Hepatocyte (in vitro differentiated cells): Measurements from ENCODE around the gene SLC13A1. TPM values are rescaled to one million over a fixed set of nuclear protein-coding genes. Genes with fewer than 3 reads are reported as not detected.

Experiments used
- DNase-seq: peaks from one replicate; pipeline ENCODE4 v3.0.0-alpha.2; 2016; ENCODE audit warnings: low spot score
- H2AFZ ChIP-seq: fragments of 200-600 bp; sonication (generic); 2 replicates; pipeline ENCODE4 v1.6.0; 2016; ENCODE audit warnings: antibody characterized with exemption, mild to moderate bottlenecking
- H3K27ac ChIP-seq: fragments of 200-600 bp; sonication (generic); 2 replicates; pipeline ENCODE4 v1.5.1; 2016; ENCODE audit warnings: mild to moderate bottlenecking
- H3K27me3 ChIP-seq: fragments of 200-600 bp; sonication (generic); 2 replicates; pipeline ENCODE4 v1.6.1; 2016
- H3K36me3 ChIP-seq: fragments of 200-600 bp; sonication (generic); replicated peaks from 2 replicates; pipeline ENCODE4 v1.5.1; 2016; ENCODE audit warnings: low read depth; ENCODE audit not compliant: insufficient read depth
- H3K4me1 ChIP-seq: fragments of 200-600 bp; sonication (generic); 2 replicates; pipeline ENCODE4 v1.5.1; 2016; ENCODE audit warnings: mild to moderate bottlenecking, moderate library complexity; ENCODE audit not compliant: insufficient read depth
- H3K4me2 ChIP-seq: fragments of 200-600 bp; sonication (generic); 2 replicates; pipeline ENCODE4 v1.6.0; 2016
- H3K4me3 ChIP-seq: fragments of 200-600 bp; sonication (generic); 2 replicates; pipeline ENCODE4 v1.5.1; 2016; ENCODE audit warnings: mild to moderate bottlenecking
- H3K79me2 ChIP-seq: fragments of 200-600 bp; sonication (generic); 2 replicates; pipeline ENCODE4 v1.6.0; 2017; ENCODE audit warnings: mild to moderate bottlenecking
- H3K9me2 ChIP-seq: fragments of 200-600 bp; sonication (generic); replicated peaks from 2 replicates; pipeline ENCODE4 v1.6.0; 2017; ENCODE audit warnings: mild to moderate bottlenecking; ENCODE audit not compliant: insufficient read depth
- H3K9me3 ChIP-seq: fragments of 200-600 bp; sonication (generic); 2 replicates; pipeline ENCODE4 v1.5.1; 2016; ENCODE audit warnings: low read depth, mild to moderate bottlenecking
- H4K20me1 ChIP-seq: fragments of 200-600 bp; sonication (generic); 2 replicates; pipeline ENCODE4 v1.6.0; 2016; ENCODE audit warnings: mild to moderate bottlenecking; ENCODE audit not compliant: insufficient read depth, poor library complexity, severe bottlenecking
- CTCF ChIP-seq: fragments of 200-600 bp; sonication (generic); IDR thresholded peaks from 2 replicates; pipeline ENCODE4 v1.5.1; 2016; ENCODE audit warnings: antibody characterized with exemption, mild to moderate bottlenecking; ENCODE audit not compliant: poor library complexity
- EZH2 ChIP-seq: fragments of 200-600 bp; sonication (generic); IDR thresholded peaks from 2 replicates; pipeline ENCODE4 v1.6.1; 2016; ENCODE audit warnings: antibody characterized with exemption, mild to moderate bottlenecking, borderline replicate concordance
- EZH2phosphoT487 ChIP-seq: fragments of 200-600 bp; sonication (generic); IDR thresholded peaks from one replicate; pipeline ENCODE4 v1.6.1; 2018; ENCODE audit warnings: antibody characterized with exemption, mild to moderate bottlenecking, low read depth, moderate library complexity; ENCODE audit not compliant: unreplicated experiment, severe bottlenecking
- WGBS: methylation state at CpG from one replicate; pipeline ENCODE4 v1.1.6; 2016; ENCODE audit warnings: low lambda C conversion rate; ENCODE audit errors: missing lambda C conversion rate; 5-methylcytosine and 5-hydroxymethylcytosine counted together
- polyA plus RNA-seq: library from polyadenylated mRNA; unstranded; fragments of >200 nt; fragmentation: Nextera tagmentation; extraction: Ambion mirVana; gene quantifications from 2 replicates; pipeline ENCODE4 v1.2.1, GENCODE V29; 2016
- total RNA-seq: library from RNA; depleted of rRNA; stranded (reverse); fragments of >200 nt; gene quantifications from 2 replicates; pipeline ENCODE4 v1.2.3, GENCODE V29; 2014

SLC13A1 gene
- total and polyA plus RNA-seq, 2 experiments from 2014 or later: 0.07 TPM; not detected in 1

- H4K20me1 ChIP-seq: no peaks in the 10 kb centered on the region
- no peak overlapping the region for H3K27ac ChIP-seq
Observed at GRCh38 chr7:123135960-123136359, 63.8 kb downstream of the SLC13A1 start.

GRCh38 chr7:123133924-123134323, 65.8 kb downstream of the SLC13A1 start:
- H3K9me2 ChIP-seq: no peaks in the 10 kb centered on the region
- no peaks in the 10 kb centered on the region for H3K36me3 ChIP-seq
- H3K4me3 ChIP-seq: no peak overlapping the region
- no peak overlapping the region for H3K4me2 ChIP-seq
- H3K4me1 ChIP-seq: no peaks in the 10 kb centered on the region
- no peaks in the 10 kb centered on the region for H4K20me1 ChIP-seq
- H2AFZ ChIP-seq: no peak overlapping the region
- H3K9me3 ChIP-seq: no peaks in the 10 kb centered on the region
- no peak for TF ChIP-seq EZH2phosphoT487
- no peak for TF ChIP-seq EZH2
- TF ChIP-seq CTCF: no peak
- 92% methylated on average over 5 of the region's 5 CpGs for WGBS
- H3K27me3 ChIP-seq: no peaks in the 10 kb centered on the region
- no peak overlapping the region for H3K27ac ChIP-seq
- no peak for DNase-seq
- H3K79me2 ChIP-seq: no peaks in the 10 kb centered on the region

More at GRCh38 chr7:123135960-123136359, 63.8 kb downstream of the SLC13A1 start:
- no peak overlapping the region for H2AFZ ChIP-seq
- H3K79me2 ChIP-seq: no peaks in the 10 kb centered on the region
- no peaks in the 10 kb centered on the region for H3K9me3 ChIP-seq
- DNase-seq: no peak
- no peak overlapping the region for H3K4me2 ChIP-seq
- H3K4me1 ChIP-seq: no peaks in the 10 kb centered on the region
- no peak overlapping the region for H3K4me3 ChIP-seq
- no peaks in the 10 kb centered on the region for H3K36me3 ChIP-seq
- no peaks in the 10 kb centered on the region for H3K9me2 ChIP-seq
- no peaks in the 10 kb centered on the region for H3K27me3 ChIP-seq
- no peak for TF ChIP-seq CTCF
- 67% methylated on average over 1 of the region's 1 CpG for WGBS

GRCh38 chr7:123131961-123132360, 67.8 kb downstream of the SLC13A1 start:
- H3K9me2 ChIP-seq: no peaks in the 10 kb centered on the region
- no peaks in the 10 kb centered on the region for H3K9me3 ChIP-seq
- no peak overlapping the region for H3K27ac ChIP-seq
- H3K4me3 ChIP-seq: no peak overlapping the region
- H3K27me3 ChIP-seq: no peaks in the 10 kb centered on the region
- 90% methylated on average over 1 of the region's 1 CpG for WGBS
- no peaks in the 10 kb centered on the region for H3K36me3 ChIP-seq
- H3K4me1 ChIP-seq: no peaks in the 10 kb centered on the region
- DNase-seq: no peak
- H2AFZ ChIP-seq: no peak overlapping the region
- no peak overlapping the region for H3K4me2 ChIP-seq
- no peaks in the 10 kb centered on the region for H4K20me1 ChIP-seq
- H3K79me2 ChIP-seq: no peaks in the 10 kb centered on the region
- TF ChIP-seq EZH2 (no peak), EZH2phosphoT487 (no peak), CTCF (no peak)

- DNase-seq: no peak
- Histone ChIP-seq H3K27me3 (no peaks in the 10 kb centered on the region), H3K36me3 (no peaks in the 10 kb centered on the region), H3K9me2 (no peaks in the 10 kb centered on the region), H3K4me2 (no peak overlapping the region), H3K79me2 (no peaks in the 10 kb centered on the region), H2AFZ (no peak overlapping the region), H3K27ac (no peak overlapping the region), H4K20me1 (no peaks in the 10 kb centered on the region), H3K4me1 (no peaks in the 10 kb centered on the region), H3K9me3 (no peaks in the 10 kb centered on the region), H3K4me3 (no peak overlapping the region)
- 30% methylated on average over 2 of the region's 2 CpGs for WGBS
- TF ChIP-seq CTCF (no peak), EZH2 (no peak), EZH2phosphoT487 (no peak)
Observed at GRCh38 chr7:123131556-123131955, 68.2 kb downstream of the SLC13A1 start.
